Retinal pigment epithelial cell (primary cell): ENCODE measurements around the gene ZNF24.

Experiments
- DNase-seq: peaks from one replicate; pipeline ENCODE4 v3.0.0-alpha.2; 2010; ENCODE audit warnings: low read depth
- H3K4me3 ChIP-seq: 2 replicates; pipeline ENCODE4 v1.5.1; 2011; ENCODE audit warnings: mild to moderate bottlenecking, low read length, control low read depth, moderate library complexity
- CTCF ChIP-seq: conservative IDR thresholded peaks from 2 replicates; pipeline ENCODE4 v1.5.1; 2011; ENCODE audit warnings: low read depth, low read length, control low read depth, inconsistent platforms

ZNF24 gene

GRCh38 chr18:35283923-35284794 lies 60.1 kb downstream of the ZNF24 start:
- no peak overlapping the region for H3K4me3 ChIP-seq
- no peak for TF ChIP-seq CTCF

GRCh38 chr18:35282353-35282752 lies 61.9 kb downstream of the ZNF24 start:
- no peak for TF ChIP-seq CTCF
- DNase-seq: no peak
- no peak overlapping the region for H3K4me3 ChIP-seq

More at GRCh38 chr18:35283923-35284794, 60.1 kb downstream of the ZNF24 start:
- DNase-seq: no peak
